Endometrial microvascular endothelial cells (primary cell): ENCODE data around the gene RNASEH2B. TPM values are rescaled to one million over a fixed set of nuclear protein-coding genes. Genes with fewer than 3 reads are reported as not detected.

Source experiments
- total RNA-seq: library from RNA; depleted of rRNA; stranded (reverse); fragments of >200 nt; gene quantifications from one replicate; pipeline ENCODE4 v1.2.3, GENCODE V29; 2015; ENCODE audit errors: inconsistent ontology term

RNASEH2B gene
- total RNA-seq, 1 donor from 2014 or later: 33.9 TPM

Other genes with a start within 250 kb of the RNASEH2B start
- not detected for gene DLEU7, start 66.1 kb upstream of the RNASEH2B start, total RNA-seq
- gene C13orf42, start 201.5 kb downstream of the RNASEH2B start, total RNA-seq: not detected